Panc1 (cell line): ENCODE results near the gene RYK. TPM values are rescaled to one million over a fixed set of nuclear protein-coding genes. Genes with fewer than 3 reads are reported as not detected.
A peak's percentile ranks its signal among the peaks of the same experiment; 100 is the strongest.

ENCODE experiments used
- ATAC-seq: fragments of 200-7000 bp; cut with Tn5 transposase; 2 replicates; pipeline ENCODE4 v1.9.1; 2020; ENCODE audit warnings: mild to moderate bottlenecking, moderate library complexity
- BruUV-seq: library from RNA; stranded (reverse); fragments of 400-500 nt; replicated peaks from 2 replicates; lab custom pipeline; 2021; lab: Mats Ljungman, UMichigan
- CTCF ChIA-PET: fragments of 300-600 bp; sonication (Branson Sonifier 250); formaldehyde crosslinking; loops from one replicate; lab custom pipeline; 2022; ENCODE audit warnings: antibody characterized with exemption; lab: Charles Lee
- POLR2A ChIA-PET: fragments of 300-600 bp; sonication (Branson Sonifier 250); formaldehyde crosslinking; loops from one replicate; lab custom pipeline; 2022; ENCODE audit warnings: antibody characterized with exemption; lab: Charles Lee
- DNase-seq: peaks from one replicate; pipeline ENCODE4 v3.0.0-alpha.2; 2010; ENCODE audit warnings: low read depth, low spot score
- H3K27ac ChIP-seq: 2 replicates; pipeline ENCODE4 v1.5.1; 2011; ENCODE audit warnings: mild to moderate bottlenecking, low read length, inconsistent platforms
- H3K27me3 ChIP-seq: fragments of 200-500 bp; sonication (Bioruptor generic); 2 replicates; pipeline ENCODE4 v1.6.0; 2014; ENCODE audit warnings: low read length, inconsistent platforms; ENCODE audit not compliant: control insufficient read depth, insufficient read depth
- H3K36me3 ChIP-seq: fragments of 200-500 bp; sonication (Bioruptor generic); 2 replicates; pipeline ENCODE4 v1.5.1; 2014; ENCODE audit warnings: inconsistent platforms, mild to moderate bottlenecking, low read length, moderate library complexity; ENCODE audit not compliant: control insufficient read depth, insufficient read depth
- H3K4me1 ChIP-seq: 2 replicates; pipeline ENCODE4 v1.5.1; 2011; ENCODE audit warnings: inconsistent platforms, mild to moderate bottlenecking, low read length, moderate library complexity; ENCODE audit not compliant: control insufficient read depth, insufficient read depth
- H3K4me3 ChIP-seq, 2 experiments: 2 replicates each; pipeline ENCODE4 v1.5.1; 2011 to 2012; ENCODE audit warnings: low read depth in 2 of 2, low read length in 2 of 2, mild to moderate bottlenecking in 2 of 2, inconsistent platforms in 1 of 2, moderate library complexity in 1 of 2
- H3K9me3 ChIP-seq: fragments of 200-500 bp; sonication (Bioruptor generic); 2 replicates; pipeline ENCODE4 v1.5.1; 2014; ENCODE audit warnings: low read depth, mild to moderate bottlenecking, inconsistent platforms, low read length, moderate library complexity; ENCODE audit not compliant: control insufficient read depth, insufficient read depth
- CTCF ChIP-seq: fragments of 450-650 bp; IDR thresholded peaks from 2 replicates; pipeline ENCODE4 v1.5.1; 2017; ENCODE audit warnings: mild to moderate bottlenecking
- POLR2AphosphoS5 ChIP-seq: IDR thresholded peaks from 2 replicates; pipeline ENCODE4 v1.6.1; 2012; ENCODE audit warnings: mild to moderate bottlenecking, low read depth, low read length, moderate library complexity
- REST ChIP-seq, 2 experiments: IDR thresholded peaks; 2 replicates each; pipeline ENCODE4 v1.6.1; 2011 to 2012; ENCODE audit warnings: low read depth in 2 of 2, control low read depth in 1 of 2, low read length in 1 of 2, mild to moderate bottlenecking in 1 of 2, moderate library complexity in 1 of 2; ENCODE audit not compliant: insufficient read depth in 1 of 2
- SIN3A ChIP-seq: IDR thresholded peaks from 2 replicates; pipeline ENCODE4 v1.6.1; 2012; ENCODE audit warnings: low read depth, mild to moderate bottlenecking, low read length, moderate library complexity, borderline replicate concordance; ENCODE audit not compliant: insufficient read depth
- TCF7L2 ChIP-seq: IDR thresholded peaks from 2 replicates; pipeline ENCODE4 v1.6.1; 2011; ENCODE audit warnings: mild to moderate bottlenecking, low read depth, low read length, inconsistent platforms
- in situ Hi-C: cut with HindIII; loops from 2 replicates; pipeline ENCODE4 v1.10.0; 2016; ENCODE audit warnings: low sequenced_read_pairs, low pct_unique_long_range_greater_than_20kb
- intact Hi-C: fragments of 100-400 bp; cut with micrococcal nuclease; formaldehyde crosslinking; loops from one replicate; pipeline ENCODE4 v1.10.0; 2022; ENCODE audit not compliant: unreplicated experiment
- total RNA-seq: library from RNA; stranded (reverse); gene quantifications from one replicate; pipeline ENCODE4 v1.2.1, GENCODE V29; 2021; ENCODE audit not compliant: unreplicated experiment

The RYK gene
- total RNA-seq, 1 experiment from 2014 or later: 82.7 TPM

GRCh38 chr3:134189849-134190248, 60.8 kb downstream of the RYK start:
- POLR2A ChIA-PET: interaction anchor here (0.8 kb wide), 1 partner anchor 133 kb away, joined by 12 read pairs; no protein-coding TSS in a partner anchor
- CTCF ChIA-PET: interaction anchor here (0.8 kb wide), 1 partner anchor 38 kb away, joined by 11 read pairs; no protein-coding TSS in a partner anchor
- Histone ChIP-seq H3K4me3 (no peak overlapping the region), H3K36me3 (peaks cover 2% of the 10 kb centered on the region; the same call in 1 of the 2 replicates), H3K9me3 (no peaks in the 10 kb centered on the region), H3K27me3 (no peaks in the 10 kb centered on the region), H3K27ac (no peak overlapping the region), H3K4me1 (no peaks in the 10 kb centered on the region)
- DNase-seq (no peak), ATAC-seq (0 out of 2 replicates have a peak, but pooled peaks have one; percentile 58)
- in situ Hi-C loops: no loop called here
- intact Hi-C loops: no loop called here
- no peak for TF ChIP-seq SIN3A
- TF ChIP-seq POLR2AphosphoS5: no peak
- no peak for TF ChIP-seq TCF7L2
- no peak for TF ChIP-seq REST (IDR thresholded peaks at IDR 0.05; ENCODE audit: insufficient read depth in 1 of 2, low read depth in 2 of 2, low read length in 1 of 2)
- no peak for TF ChIP-seq CTCF
- no TSS peak for BruUV-seq

- POLR2A ChIA-PET: no interaction called here
- DNase-seq (no peak), ATAC-seq (no peak)
- Histone ChIP-seq H3K4me3 (no peak overlapping the region), H3K27ac (no peak overlapping the region), H3K27me3 (no peaks in the 10 kb centered on the region), H3K4me1 (no peaks in the 10 kb centered on the region), H3K36me3 (peaks cover 8% of the 10 kb centered on the region; the same call in 1 of the 2 replicates), H3K9me3 (no peaks in the 10 kb centered on the region)
- BruUV-seq: no TSS peak
- TF ChIP-seq TCF7L2: no peak
- TF ChIP-seq SIN3A: no peak
- no peak for TF ChIP-seq POLR2AphosphoS5
- TF ChIP-seq CTCF: no peak
- no peak for TF ChIP-seq REST (IDR thresholded peaks at IDR 0.05; ENCODE audit: insufficient read depth in 1 of 2, low read depth in 2 of 2, low read length in 1 of 2)
- CTCF ChIA-PET: no interaction called here
- intact Hi-C loops: no loop called here
- in situ Hi-C loops: no loop called here
Observed at GRCh38 chr3:134186391-134186790, 64.3 kb downstream of the RYK start.
